Endothelial cell of umbilical vein (primary cell): ENCODE data around the gene TMED5. TPM values are rescaled to one million over a fixed set of nuclear protein-coding genes. Genes with fewer than 3 reads are reported as not detected.

Experiments used
- BruUV-seq: library from RNA; stranded (reverse); fragments of 400-500 nt; replicated peaks from 2 replicates; lab custom pipeline; 2021; lab: Mats Ljungman, UMichigan
- CTCF ChIA-PET: fragments of 300-600, 350-600 bp; sonication (Branson Sonifier 250); formaldehyde crosslinking; loops from one replicate; lab custom pipeline; 2021; ENCODE audit warnings: antibody characterized with exemption, inconsistent platforms; lab: Charles Lee
- POLR2A ChIA-PET: fragments of 300-600, 350-600 bp; sonication (Branson Sonifier 250); formaldehyde crosslinking; loops from one replicate; lab custom pipeline; 2021; ENCODE audit warnings: antibody characterized with exemption, inconsistent platforms; lab: Charles Lee
- DNase-seq: peaks from one replicate; pipeline ENCODE4 v3.0.0-alpha.2; 2011; ENCODE audit warnings: low read depth, low spot score
- FAIRE-seq: peaks from 2 replicates; lab custom pipeline; 2011; peaks lifted over from hg19 to GRCh38; lab: Jason Lieb, UNC
- H2AFZ ChIP-seq: 2 replicates; pipeline ENCODE4 v1.6.0; 2012; ENCODE audit warnings: low read depth, low read length, control low read depth, inconsistent platforms
- H3K27ac ChIP-seq: 2 replicates; pipeline ENCODE4 v1.5.1; 2011; ENCODE audit warnings: low read depth, mild to moderate bottlenecking, control low read depth, low read length, moderate library complexity; ENCODE audit not compliant: insufficient read depth
- H3K27me3 ChIP-seq, 2 experiments: 2 replicates each; pipeline versions ENCODE4 v1.6.0 to v1.6.1; 2011; ENCODE audit warnings: low read length in 2 of 2, mixed read lengths in 1 of 2; ENCODE audit not compliant: control insufficient read depth in 2 of 2, insufficient read depth in 2 of 2
- H3K36me3 ChIP-seq, 2 experiments: 2 replicates in 1 of 2; 3 replicates in 1 of 2; pipeline ENCODE4 v1.5.1; 2011; ENCODE audit warnings: low read length in 2 of 2, mild to moderate bottlenecking in 1 of 2, moderate library complexity in 1 of 2; ENCODE audit not compliant: control insufficient read depth in 2 of 2, insufficient read depth in 2 of 2; ENCODE audit errors: extremely low read depth in 1 of 2
- H3K4me1 ChIP-seq: 3 replicates; pipeline ENCODE4 v1.5.1; 2011; ENCODE audit warnings: mild to moderate bottlenecking, low read length; ENCODE audit not compliant: control insufficient read depth, insufficient read depth; ENCODE audit errors: extremely low read depth
- H3K4me2 ChIP-seq: 2 replicates; pipeline ENCODE4 v1.6.1; 2011; ENCODE audit warnings: low read length, control low read depth, mixed read lengths; ENCODE audit not compliant: insufficient read depth
- H3K4me3 ChIP-seq, 3 experiments: fragments of 200-600 bp in 1 of 3; sonication (generic), shearing (Covaris generic) in 1 of 3; replicated peaks in 1 of 3; 2 replicates each; pipeline ENCODE4 v1.5.1; 2011 to 2016; ENCODE audit warnings: control low read depth in 3 of 3, low read length in 3 of 3, mild to moderate bottlenecking in 2 of 3, inconsistent platforms in 1 of 3, low read depth in 1 of 3, moderate library complexity in 1 of 3; ENCODE audit not compliant: insufficient read depth in 1 of 3
- H3K79me2 ChIP-seq: 2 replicates; pipeline ENCODE4 v1.6.0; 2012; ENCODE audit warnings: low read length, inconsistent platforms; ENCODE audit not compliant: control insufficient read depth, insufficient read depth
- H3K9ac ChIP-seq: replicated peaks from 2 replicates; pipeline ENCODE3; 2011; ENCODE audit warnings: low read length, control low read depth; ENCODE audit not compliant: insufficient read depth; ENCODE audit errors: extremely low read depth
- H3K9me1 ChIP-seq: replicated peaks from 3 replicates; pipeline ENCODE4 v1.6.0; 2011; ENCODE audit warnings: mild to moderate bottlenecking, low read length; ENCODE audit not compliant: control insufficient read depth, insufficient read depth; ENCODE audit errors: extremely low read depth
- H3K9me3 ChIP-seq: replicated peaks from 2 replicates; pipeline ENCODE4 v1.5.1; 2012; ENCODE audit warnings: low read length, inconsistent platforms; ENCODE audit not compliant: control insufficient read depth, insufficient read depth
- H4K20me1 ChIP-seq: replicated peaks from 2 replicates; pipeline ENCODE3; 2011; ENCODE audit warnings: mild to moderate bottlenecking, low read length; ENCODE audit not compliant: control insufficient read depth, insufficient read depth; ENCODE audit errors: extremely low read depth
- EZH2 ChIP-seq: IDR thresholded peaks from 2 replicates; pipeline ENCODE4 v1.6.1; 2012; ENCODE audit warnings: borderline replicate concordance, low read depth, mild to moderate bottlenecking, moderate library complexity, low read length, inconsistent platforms; ENCODE audit not compliant: severe bottlenecking
- FOS ChIP-seq: IDR thresholded peaks from 2 replicates; pipeline ENCODE4 v1.6.1; 2011; ENCODE audit warnings: mild to moderate bottlenecking, low read length, moderate library complexity, borderline replicate concordance; ENCODE audit not compliant: insufficient read depth
- GATA2 ChIP-seq: IDR thresholded peaks from 2 replicates; pipeline ENCODE4 v1.7.0; 2011; ENCODE audit warnings: low read depth, mild to moderate bottlenecking, moderate library complexity, mixed read lengths, low read length; ENCODE audit not compliant: insufficient read length, insufficient read depth
- JUN ChIP-seq: IDR thresholded peaks from 2 replicates; pipeline ENCODE4 v1.6.1; 2011; ENCODE audit warnings: borderline replicate concordance, low read depth; ENCODE audit not compliant: insufficient read length, insufficient read depth
- MYC ChIP-seq: IDR thresholded peaks from one replicate; pipeline ENCODE4 v1.6.1; 2011; ENCODE audit warnings: mild to moderate bottlenecking, low read depth, low read length
- POLR2A ChIP-seq: IDR thresholded peaks from 2 replicates; pipeline ENCODE4 v1.6.1; 2012; ENCODE audit warnings: low read depth, mild to moderate bottlenecking, control low read depth, low read length
- POLR2AphosphoS5 ChIP-seq: IDR thresholded peaks from 2 replicates; pipeline ENCODE4 v1.6.1; 2012; ENCODE audit warnings: low read depth, mild to moderate bottlenecking, control low read depth, low read length, moderate library complexity; ENCODE audit not compliant: insufficient read depth
- dilution Hi-C: fragments of 300-500 bp; cut with MboI; formaldehyde crosslinking; loops from one replicate; pipeline ENCODE4 v1.15.0; 2019; ENCODE audit warnings: low sequenced_read_pairs; ENCODE audit not compliant: extremely low pct_ligation_motif_present
- intact Hi-C: fragments of 100-400 bp; cut with micrococcal nuclease; formaldehyde crosslinking; loops from one replicate; pipeline ENCODE4 v1.10.0; 2022
- polyA plus RNA-seq, 4 experiments: library from polyadenylated mRNA; depleted of rRNA in 3 of 4; stranded (reverse) in 3 of 4; unstranded in 1 of 4; fragments of >200 nt; gene quantifications; 2 replicates each; pipeline versions ENCODE4 v1.2.1 to v1.2.3, GENCODE V29; 2011 to 2012; ENCODE audit warnings: missing spikeins in 1 of 4
- total RNA-seq: library from RNA; stranded (reverse); gene quantifications from 2 replicates; pipeline ENCODE4 v1.2.3, GENCODE V29; 2021
- TF ChIP-seq, protein P1 (sequence below), 2 donors: IDR thresholded peaks; 1 replicate in 1 of 2; 2 replicates in 1 of 2; pipeline ENCODE4 v1.5.1; 2011; ENCODE audit warnings: low read length in 2 of 2, mild to moderate bottlenecking in 2 of 2, moderate library complexity in 2 of 2, control low read depth in 1 of 2, inconsistent platforms in 1 of 2, low read depth in 1 of 2; ENCODE audit not compliant: insufficient read depth in 1 of 2; ENCODE audit errors: extremely low read depth in 1 of 2
- TF ChIP-seq, protein P2 (sequence below): IDR thresholded peaks from 2 replicates; pipeline ENCODE4 v1.6.1; 2011; ENCODE audit not compliant: insufficient read depth, insufficient read length

The TMED5 gene
- total and polyA plus RNA-seq, 2 donors (not counting 3 experiments of a cell fraction or from before 2014, with no cell fraction given), result 24.2 to 51.2 TPM

DNA sequence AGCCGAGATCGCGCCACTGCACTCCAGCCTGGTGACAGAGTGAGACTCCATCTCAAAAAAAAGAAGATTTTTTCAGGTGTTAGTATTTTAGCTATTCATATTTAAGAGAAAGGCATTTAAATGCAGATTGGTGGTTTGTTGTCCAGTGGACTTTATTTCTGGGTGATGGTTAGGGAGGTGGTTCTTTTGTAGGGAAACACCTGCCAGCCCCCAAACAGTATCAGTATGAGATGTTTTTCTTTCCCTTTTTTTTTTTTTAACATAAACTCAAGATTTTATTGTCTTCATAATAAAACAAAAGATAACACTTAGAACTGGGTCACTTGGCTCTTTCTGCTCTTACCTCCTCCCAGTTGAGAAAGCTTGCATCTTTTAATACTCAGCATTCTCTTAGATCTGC, 10.2 kb upstream of the TMED5 start:
- H3K4me1 ChIP-seq, result no peaks in the 10 kb centered on the region
- no peak overlapping the region for H3K4me2 ChIP-seq
- H3K27ac ChIP-seq, result no peak overlapping the region
- CTCF ChIA-PET, result no interaction called here
- H3K9me3 ChIP-seq, result no peaks in the 10 kb centered on the region
- no peaks in the 10 kb centered on the region for H3K36me3 ChIP-seq
- FAIRE-seq (no peak), DNase-seq (no peak)
- no peak overlapping the region for H3K4me3 ChIP-seq
- H3K9me1 ChIP-seq, result no peaks in the 10 kb centered on the region
- no peaks in the 10 kb centered on the region for H3K79me2 ChIP-seq
- H4K20me1 ChIP-seq, result no peaks in the 10 kb centered on the region
- no TSS peak for BruUV-seq
- intact Hi-C loops (no loop called here), dilution Hi-C loops (no loop called here)
- H2AFZ ChIP-seq, result no peak overlapping the region
- H3K27me3 ChIP-seq, result no peaks in the 10 kb centered on the region
- H3K9ac ChIP-seq, result no peak overlapping the region
- TF ChIP-seq POLR2AphosphoS5 (no peak), GATA2 (no peak), FOS (no peak), EZH2 (no peak), MYC (no peak), JUN (no peak), POLR2A (no peak)
- TF ChIP-seq, protein P1, sequence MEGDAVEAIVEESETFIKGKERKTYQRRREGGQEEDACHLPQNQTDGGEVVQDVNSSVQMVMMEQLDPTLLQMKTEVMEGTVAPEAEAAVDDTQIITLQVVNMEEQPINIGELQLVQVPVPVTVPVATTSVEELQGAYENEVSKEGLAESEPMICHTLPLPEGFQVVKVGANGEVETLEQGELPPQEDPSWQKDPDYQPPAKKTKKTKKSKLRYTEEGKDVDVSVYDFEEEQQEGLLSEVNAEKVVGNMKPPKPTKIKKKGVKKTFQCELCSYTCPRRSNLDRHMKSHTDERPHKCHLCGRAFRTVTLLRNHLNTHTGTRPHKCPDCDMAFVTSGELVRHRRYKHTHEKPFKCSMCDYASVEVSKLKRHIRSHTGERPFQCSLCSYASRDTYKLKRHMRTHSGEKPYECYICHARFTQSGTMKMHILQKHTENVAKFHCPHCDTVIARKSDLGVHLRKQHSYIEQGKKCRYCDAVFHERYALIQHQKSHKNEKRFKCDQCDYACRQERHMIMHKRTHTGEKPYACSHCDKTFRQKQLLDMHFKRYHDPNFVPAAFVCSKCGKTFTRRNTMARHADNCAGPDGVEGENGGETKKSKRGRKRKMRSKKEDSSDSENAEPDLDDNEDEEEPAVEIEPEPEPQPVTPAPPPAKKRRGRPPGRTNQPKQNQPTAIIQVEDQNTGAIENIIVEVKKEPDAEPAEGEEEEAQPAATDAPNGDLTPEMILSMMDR (IDR thresholded peaks at IDR 0.05; ENCODE audit: extremely low read depth in 1 of 2, insufficient read depth in 1 of 2, low read depth in 1 of 2, low read length in 2 of 2), result no peak
- TF ChIP-seq, protein P2, sequence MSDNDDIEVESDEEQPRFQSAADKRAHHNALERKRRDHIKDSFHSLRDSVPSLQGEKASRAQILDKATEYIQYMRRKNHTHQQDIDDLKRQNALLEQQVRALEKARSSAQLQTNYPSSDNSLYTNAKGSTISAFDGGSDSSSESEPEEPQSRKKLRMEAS, result no peak
- POLR2A ChIA-PET, result no interaction called here
